Tibial artery (tissue), 4 donors: ENCODE data around the gene SMURF1.

ENCODE experiments used
- DNase-seq, 2 donors: peaks; one replicate each; pipeline ENCODE4 v3.0.0-alpha.2; 2019
- H3K27ac ChIP-seq, 2 donors: fragments of 200-600 bp; sonication (generic) in 1 of 2; 1 replicate in 1 of 2; 2 replicates in 1 of 2; pipeline ENCODE4 v1.5.1; 2018 to 2019; ENCODE audit warnings: mild to moderate bottlenecking in 1 of 2
- H3K27me3 ChIP-seq, 2 donors: fragments of 200-600 bp; sonication (generic) in 1 of 2; one replicate each; pipeline versions ENCODE4 v1.5.1 to v1.6.0; 2016 to 2019
- H3K36me3 ChIP-seq, 3 donors: fragments of 200-600 bp; sonication (generic) in 2 of 3; one replicate each; pipeline ENCODE4 v1.5.1; 2016 to 2019; ENCODE audit warnings: mild to moderate bottlenecking in 2 of 3
- H3K4me1 ChIP-seq, 4 donors: fragments of 200-600 bp; sonication (generic) in 2 of 4; 1 replicate in 3 of 4; 2 replicates in 1 of 4; pipeline ENCODE4 v1.5.1; 2016 to 2019
- H3K4me3 ChIP-seq, 2 donors: fragments of 200-600 bp; sonication (generic) in 1 of 2; 1 replicate in 1 of 2; 2 replicates in 1 of 2; pipeline ENCODE4 v1.5.1; 2018 to 2019; ENCODE audit warnings: mild to moderate bottlenecking in 2 of 2
- H3K9me3 ChIP-seq, 3 donors: fragments of 200-600 bp; sonication (generic) in 1 of 3; one replicate each; pipeline ENCODE4 v1.5.1; 2016 to 2019
- intact Hi-C: fragments of 100-400 bp; cut with DNase I; formaldehyde crosslinking; loops from one replicate; pipeline ENCODE4 v1.15.0; 2023; ENCODE audit warnings: low total_unique reads
- TF ChIP-seq, protein P1 (sequence below), 2 experiments: fragments of 200-600 bp in 1 of 2; fragments of 450-650 bp in 1 of 2; IDR thresholded peaks; one replicate each; pipeline ENCODE4 v1.5.1; 2017 to 2019; ENCODE audit warnings: antibody characterized with exemption in 2 of 2, mild to moderate bottlenecking in 1 of 2, moderate library complexity in 1 of 2

Gene SMURF1

DNA sequence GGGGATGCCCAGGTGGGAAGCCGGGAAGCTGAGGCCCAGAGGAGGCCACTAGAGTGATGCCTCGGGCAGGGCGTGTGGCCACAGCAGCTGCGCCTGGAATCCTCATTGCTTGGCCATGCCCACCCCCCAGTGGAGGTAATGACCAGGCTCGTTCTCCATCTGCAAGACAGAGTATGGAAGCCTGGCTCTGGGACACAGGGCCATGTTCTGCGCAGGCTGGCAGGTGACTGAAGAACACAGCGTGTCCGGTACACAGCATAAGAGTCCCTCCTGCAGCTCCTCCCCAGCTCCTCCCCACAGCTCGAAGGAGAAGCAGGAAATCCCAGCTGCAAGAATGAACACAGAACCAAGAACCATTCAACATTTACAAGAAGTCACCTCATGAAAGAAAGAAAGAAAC, 64.8 kb downstream of the SMURF1 start:
- peak overlapping the region in 1 of 2 donors; percentile 8 for H3K4me3 ChIP-seq
- no peaks in the 10 kb centered on the region for H3K36me3 ChIP-seq
- TF ChIP-seq, protein P1, sequence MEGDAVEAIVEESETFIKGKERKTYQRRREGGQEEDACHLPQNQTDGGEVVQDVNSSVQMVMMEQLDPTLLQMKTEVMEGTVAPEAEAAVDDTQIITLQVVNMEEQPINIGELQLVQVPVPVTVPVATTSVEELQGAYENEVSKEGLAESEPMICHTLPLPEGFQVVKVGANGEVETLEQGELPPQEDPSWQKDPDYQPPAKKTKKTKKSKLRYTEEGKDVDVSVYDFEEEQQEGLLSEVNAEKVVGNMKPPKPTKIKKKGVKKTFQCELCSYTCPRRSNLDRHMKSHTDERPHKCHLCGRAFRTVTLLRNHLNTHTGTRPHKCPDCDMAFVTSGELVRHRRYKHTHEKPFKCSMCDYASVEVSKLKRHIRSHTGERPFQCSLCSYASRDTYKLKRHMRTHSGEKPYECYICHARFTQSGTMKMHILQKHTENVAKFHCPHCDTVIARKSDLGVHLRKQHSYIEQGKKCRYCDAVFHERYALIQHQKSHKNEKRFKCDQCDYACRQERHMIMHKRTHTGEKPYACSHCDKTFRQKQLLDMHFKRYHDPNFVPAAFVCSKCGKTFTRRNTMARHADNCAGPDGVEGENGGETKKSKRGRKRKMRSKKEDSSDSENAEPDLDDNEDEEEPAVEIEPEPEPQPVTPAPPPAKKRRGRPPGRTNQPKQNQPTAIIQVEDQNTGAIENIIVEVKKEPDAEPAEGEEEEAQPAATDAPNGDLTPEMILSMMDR (IDR thresholded peaks at IDR 0.05) = no peak
- intact Hi-C loops = no loop called here
- no peaks in the 10 kb centered on the region for H3K27me3 ChIP-seq
- DNase-seq = no peak
- H3K9me3 ChIP-seq = no peaks in the 10 kb centered on the region
- peaks cover 0 to 75% (median 28%) of the 10 kb centered on the region in 4 donors for H3K4me1 ChIP-seq
- peak overlapping the region; percentile 26 to 33 for H3K27ac ChIP-seq

DNA sequence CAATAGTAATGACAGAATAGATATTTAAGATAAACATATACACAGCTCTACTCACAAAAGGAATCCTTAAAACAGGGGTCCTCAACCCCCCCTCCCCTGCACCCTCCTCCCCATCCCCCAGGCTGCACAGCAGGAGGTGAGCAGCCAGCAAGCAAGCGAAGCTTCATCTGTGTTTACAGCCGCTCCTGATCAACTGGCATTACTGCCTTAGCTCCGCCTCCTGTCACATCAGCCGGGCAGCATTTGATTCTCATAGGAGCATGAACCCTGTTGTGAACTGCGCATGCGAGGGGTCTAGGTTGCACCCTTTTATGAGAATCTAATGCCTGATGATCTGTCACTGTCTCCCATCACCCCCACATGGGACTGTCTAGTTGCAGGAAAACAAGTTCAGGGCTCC, 65.5 kb downstream of the SMURF1 start:
- H3K4me1 ChIP-seq = peaks cover 0 to 70% (median 25%) of the 10 kb centered on the region in 4 donors
- peak overlapping the region in 1 of 2 donors; percentile 26 for H3K27ac ChIP-seq
- no peak overlapping the region for H3K4me3 ChIP-seq
- TF ChIP-seq, protein P1 (IDR thresholded peaks at IDR 0.05) = no peak
- DNase-seq = no peak
- intact Hi-C loops = no loop called here
- no peaks in the 10 kb centered on the region for H3K9me3 ChIP-seq
- no peaks in the 10 kb centered on the region for H3K36me3 ChIP-seq
- no peaks in the 10 kb centered on the region for H3K27me3 ChIP-seq

- no peak overlapping the region for H3K27ac ChIP-seq
- no peaks in the 10 kb centered on the region for H3K36me3 ChIP-seq
- intact Hi-C loops = no loop called here
- DNase-seq = no peak
- no peaks in the 10 kb centered on the region for H3K9me3 ChIP-seq
- no peaks in the 10 kb centered on the region for H3K27me3 ChIP-seq
- TF ChIP-seq, protein P1 (IDR thresholded peaks at IDR 0.05) = no peak
- H3K4me1 ChIP-seq = peaks cover 0 to 70% (median 21%) of the 10 kb centered on the region in 4 donors
- no peak overlapping the region for H3K4me3 ChIP-seq
These were observed 67.3 kb downstream of the SMURF1 start for GRCh38 chr7:99076615-99077014.

GRCh38 chr7:99073839-99074446, 70.0 kb downstream of the SMURF1 start:
- intact Hi-C loops = no loop called here
- no peak overlapping the region for H3K27ac ChIP-seq
- TF ChIP-seq, protein P1 (IDR thresholded peaks at IDR 0.05) = no peak
- no peaks in the 10 kb centered on the region for H3K9me3 ChIP-seq
- H3K4me3 ChIP-seq = no peak overlapping the region
- no peaks in the 10 kb centered on the region for H3K27me3 ChIP-seq
- peaks cover 0 to 69% (median 22%) of the 10 kb centered on the region in 4 donors for H3K4me1 ChIP-seq
- DNase-seq = no peak
- no peaks in the 10 kb centered on the region for H3K36me3 ChIP-seq

GRCh38 chr7:99072126-99072525, 71.8 kb downstream of the SMURF1 start:
- no peak for DNase-seq
- no peaks in the 10 kb centered on the region for H3K9me3 ChIP-seq
- intact Hi-C loops = no loop called here

More at GRCh38 chr7:99072126-99072525, 71.8 kb downstream of the SMURF1 start:
- Histone ChIP-seq H3K27me3 (no peaks in the 10 kb centered on the region), H3K4me1 (peaks cover 0 to 70% (median 31%) of the 10 kb centered on the region in 4 donors), H3K4me3 (no peak overlapping the region), H3K27ac (peak overlapping the region in 1 of 2 donors; percentile 5), H3K36me3 (no peaks in the 10 kb centered on the region)
- TF ChIP-seq, protein P1 (IDR thresholded peaks at IDR 0.05) = no peak
